RWPE1 (cell line): Measurements from ENCODE around the gene SSH2.
"Not testable (repeated sequence)": the region's sequence is repeated elsewhere in the genome, so short reads cannot be mapped to it uniquely, and the experiment has no call there.

ENCODE experiments used
- CTCF ChIA-PET: fragments of 350-600 bp; sonication (Branson Sonifier 250); formaldehyde crosslinking; extraction: SDS; loops from one replicate; lab custom pipeline; 2021; lab: Yijun Ruan, JAX
- POLR2A ChIA-PET: fragments of 400-600 bp; formaldehyde crosslinking; extraction: SDS; loops from one replicate; lab custom pipeline; 2020; ENCODE audit warnings: antibody characterized with exemption; ENCODE audit not compliant: low non-redundant PET; lab: Yijun Ruan, JAX
- DNase-seq: peaks from one replicate; pipeline ENCODE4 v3.0.0; 2012; ENCODE audit warnings: low spot score
- H3K27ac ChIP-seq: fragments of 450-650 bp; 2 replicates; pipeline ENCODE4 v1.5.1; 2017
- TF ChIP-seq, protein P1 (sequence below): fragments of 450-650 bp; conservative IDR thresholded peaks from 2 replicates; pipeline ENCODE4 v1.5.1; 2017; ENCODE audit warnings: low read depth, mild to moderate bottlenecking

SSH2 gene

DNA sequence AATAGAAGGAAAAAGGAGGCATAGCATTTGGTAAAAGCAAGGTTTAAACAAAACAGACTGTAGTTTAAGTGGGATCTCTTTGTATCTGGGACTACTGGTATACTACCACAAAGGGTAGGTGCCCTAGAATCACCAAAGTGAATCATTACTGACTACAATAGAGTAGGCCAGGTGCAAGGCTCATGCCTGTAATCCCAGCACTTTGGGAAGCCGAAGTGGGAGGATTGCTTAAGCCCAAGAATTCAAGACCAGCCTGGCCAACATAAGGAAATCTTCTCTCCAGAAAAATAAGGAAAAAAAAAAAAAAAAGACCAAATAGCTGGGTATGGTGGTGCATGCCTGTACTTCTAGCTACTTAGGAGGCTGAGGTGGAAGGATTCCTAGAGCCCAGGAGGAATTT, 246.5 kb downstream of the SSH2 start:
- H3K27ac ChIP-seq, result no peak overlapping the region
- POLR2A ChIA-PET, result no interaction called here
- CTCF ChIA-PET, result interaction anchor here (0.6 kb wide), 1 partner anchor 18 kb away, joined by 3 read pairs; no protein-coding TSS in a partner anchor
- TF ChIP-seq, protein P1, sequence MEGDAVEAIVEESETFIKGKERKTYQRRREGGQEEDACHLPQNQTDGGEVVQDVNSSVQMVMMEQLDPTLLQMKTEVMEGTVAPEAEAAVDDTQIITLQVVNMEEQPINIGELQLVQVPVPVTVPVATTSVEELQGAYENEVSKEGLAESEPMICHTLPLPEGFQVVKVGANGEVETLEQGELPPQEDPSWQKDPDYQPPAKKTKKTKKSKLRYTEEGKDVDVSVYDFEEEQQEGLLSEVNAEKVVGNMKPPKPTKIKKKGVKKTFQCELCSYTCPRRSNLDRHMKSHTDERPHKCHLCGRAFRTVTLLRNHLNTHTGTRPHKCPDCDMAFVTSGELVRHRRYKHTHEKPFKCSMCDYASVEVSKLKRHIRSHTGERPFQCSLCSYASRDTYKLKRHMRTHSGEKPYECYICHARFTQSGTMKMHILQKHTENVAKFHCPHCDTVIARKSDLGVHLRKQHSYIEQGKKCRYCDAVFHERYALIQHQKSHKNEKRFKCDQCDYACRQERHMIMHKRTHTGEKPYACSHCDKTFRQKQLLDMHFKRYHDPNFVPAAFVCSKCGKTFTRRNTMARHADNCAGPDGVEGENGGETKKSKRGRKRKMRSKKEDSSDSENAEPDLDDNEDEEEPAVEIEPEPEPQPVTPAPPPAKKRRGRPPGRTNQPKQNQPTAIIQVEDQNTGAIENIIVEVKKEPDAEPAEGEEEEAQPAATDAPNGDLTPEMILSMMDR, result no peak
- DNase-seq, result no peak

DNA sequence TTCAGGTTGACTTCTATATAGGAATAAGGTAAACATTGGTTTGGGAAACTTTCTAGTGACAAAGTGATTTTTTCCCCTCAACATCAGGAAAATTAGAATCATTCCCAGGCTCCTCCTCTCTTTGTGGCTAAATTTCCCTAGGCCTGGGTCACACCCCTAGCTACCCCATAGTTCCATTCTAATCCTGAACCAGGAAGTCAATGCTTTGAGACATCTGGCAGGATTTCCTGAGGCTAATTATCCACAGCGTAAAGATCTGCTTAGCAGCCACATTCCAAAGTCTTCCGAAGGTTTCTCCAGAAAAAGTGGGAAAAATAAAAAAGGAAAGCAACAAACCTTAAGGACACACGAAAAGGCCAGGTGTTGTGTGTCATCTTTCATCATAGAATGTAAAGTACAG, 247.0 kb downstream of the SSH2 start:
- no peak overlapping the region for H3K27ac ChIP-seq
- no peak for DNase-seq
- POLR2A ChIA-PET, result no interaction called here
- CTCF ChIA-PET, result interaction anchor here (0.5 to 0.7 kb wide), 4 partner anchors 58 to 891 kb away, joined by 3 to 6 read pairs (median 4); no protein-coding TSS in a partner anchor
- TF ChIP-seq, protein P1, result no peak

DNA sequence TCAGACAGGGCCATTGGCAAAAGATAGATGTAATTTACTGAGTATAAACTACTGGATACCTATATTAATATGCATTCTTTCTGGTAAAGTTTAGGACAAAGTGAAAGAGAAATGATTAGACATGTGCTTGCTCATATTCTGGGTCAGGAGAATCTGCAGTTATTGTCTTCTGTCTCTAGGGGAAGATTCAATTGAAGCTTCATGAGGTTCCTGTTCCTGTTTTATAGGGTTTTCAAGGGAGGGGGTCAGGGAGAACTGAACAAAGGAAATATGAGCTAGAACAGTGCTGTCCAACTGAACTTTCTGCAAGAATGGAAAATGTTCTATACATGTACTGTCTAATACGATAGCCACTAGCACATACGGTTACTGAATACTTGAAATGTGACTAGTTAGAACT, 248.0 kb downstream of the SSH2 start:
- TF ChIP-seq, protein P1, result no peak
- no peak overlapping the region for H3K27ac ChIP-seq
- no peak for DNase-seq
- ChIA-PET CTCF (interaction anchor here (1.0 kb wide), 1 partner anchor 18 kb away, joined by 3 read pairs; no protein-coding TSS in a partner anchor), POLR2A (no interaction called here)

DNA sequence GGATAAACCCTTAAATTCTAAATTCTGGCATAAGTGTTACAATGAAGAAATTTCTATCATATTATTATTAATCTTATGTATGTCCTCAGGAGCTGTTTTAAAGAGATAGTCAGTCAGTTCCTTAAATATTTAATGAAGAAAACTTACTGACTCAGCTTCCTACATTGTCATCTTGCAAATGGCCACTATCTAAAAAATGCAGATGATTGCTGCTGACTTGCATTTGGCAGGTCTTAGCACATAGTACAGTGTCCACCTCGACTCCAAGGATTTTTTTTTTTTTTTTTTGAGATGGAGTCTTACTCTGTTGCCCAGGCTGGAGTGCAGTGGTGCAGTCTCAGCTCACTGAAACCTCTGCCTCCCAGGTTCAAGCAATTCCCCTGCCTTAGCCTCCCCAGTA, 252.2 kb downstream of the SSH2 start:
- TF ChIP-seq, protein P1, result no peak
- no peak overlapping the region for H3K27ac ChIP-seq
- POLR2A ChIA-PET, result no interaction called here
- DNase-seq, result no peak
- CTCF ChIA-PET, result interaction anchor here (0.5 kb wide), 1 partner anchor 70 kb away, joined by 4 read pairs; no protein-coding TSS in a partner anchor

DNA sequence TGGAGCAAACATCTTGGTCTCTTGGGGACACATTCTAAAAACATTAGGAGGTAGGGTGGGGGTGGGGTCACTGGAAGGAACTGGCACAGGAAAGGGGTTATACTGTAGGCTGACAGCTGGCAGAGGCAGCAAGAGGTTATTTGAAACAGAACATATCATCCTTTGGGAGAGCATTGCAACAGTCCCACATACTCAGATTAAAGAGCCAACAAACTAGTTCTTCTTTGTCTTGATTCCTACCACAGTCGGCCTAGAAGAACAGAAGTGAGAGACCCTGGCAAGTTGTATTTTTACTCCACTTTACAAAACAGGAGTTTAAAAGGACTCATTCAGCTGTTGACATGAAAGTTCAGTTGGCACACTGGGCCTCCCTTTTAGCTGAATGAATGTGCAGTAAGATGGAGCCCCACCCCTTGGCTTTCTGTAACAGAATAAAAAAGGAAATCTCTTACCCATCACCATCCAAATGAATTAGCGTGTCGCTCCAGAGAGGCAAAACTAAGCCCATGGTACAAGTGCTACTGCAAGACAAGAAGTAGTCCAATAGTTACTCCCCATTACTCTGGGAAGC, 252.7 kb downstream of the SSH2 start:
- no peak overlapping the region for H3K27ac ChIP-seq
- ChIA-PET CTCF (no interaction called here), POLR2A (no interaction called here)
- no peak for DNase-seq
- TF ChIP-seq, protein P1, result no peak

DNA sequence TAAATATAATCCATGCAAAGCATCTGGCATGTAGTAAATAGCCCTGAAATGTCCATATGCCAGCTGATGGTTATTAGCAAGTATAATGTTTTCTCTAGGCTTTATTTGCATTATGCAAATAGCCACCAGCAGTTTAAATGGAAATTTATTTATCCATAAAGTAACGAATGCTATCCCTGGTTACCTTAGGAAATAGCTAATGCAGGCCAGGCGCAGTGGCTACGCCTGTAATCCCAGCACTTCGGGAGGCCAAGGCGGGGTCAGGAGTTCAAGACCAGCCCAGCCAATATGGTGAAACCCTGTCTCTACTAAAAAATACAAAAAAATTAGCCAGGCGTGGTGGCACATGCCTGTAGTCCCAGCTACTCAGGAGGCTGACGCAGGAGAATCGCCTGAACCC, 254.1 kb downstream of the SSH2 start:
- DNase-seq, H3K27ac ChIP-seq, POLR2A ChIA-PET, CTCF ChIA-PET: not testable (repeated sequence)

DNA sequence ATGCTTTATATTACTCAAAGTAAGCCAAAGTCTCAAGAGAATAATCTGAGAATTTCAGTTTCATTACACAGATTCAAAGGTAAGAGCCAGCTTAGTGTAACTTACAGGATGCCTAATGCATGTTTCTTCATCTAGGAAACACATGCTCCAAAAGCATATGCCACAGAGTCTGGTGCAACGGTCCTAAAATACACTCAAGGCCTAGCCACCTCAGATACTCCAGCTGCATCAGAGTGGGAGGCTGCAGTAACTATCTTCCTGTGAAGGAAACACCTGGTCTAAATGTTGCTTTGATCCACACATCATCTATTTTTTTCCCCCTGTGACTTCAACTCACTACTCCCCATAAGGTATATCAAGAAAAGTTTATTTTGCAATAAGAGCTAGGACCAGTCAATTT, 255.7 kb downstream of the SSH2 start:
- CTCF ChIA-PET, result no interaction called here
- no peak for DNase-seq
- TF ChIP-seq, protein P1, result no peak
- POLR2A ChIA-PET, result no interaction called here
- no peak overlapping the region for H3K27ac ChIP-seq
